NCI-H2227 (cell line): Measurements from ENCODE around the gene MPI.
A peak's percentile ranks its signal among the peaks of the same experiment; 100 is the strongest.
"Not testable (repeated sequence)": the region's sequence is repeated elsewhere in the genome, so short reads cannot be mapped to it uniquely, and the experiment has no call there.

ENCODE experiments used
- DNase-seq: peaks from one replicate; lab custom pipeline; 2025; ENCODE audit not compliant: unreplicated experiment; lab: John Stamatoyannopoulos, UW

The MPI gene

GRCh38 chr15:74863239-74864056, 26.4 kb upstream of the MPI start:
- DNase-seq: no peak

- DNase-seq: no peak
These were observed 25.5 kb upstream of the MPI start for GRCh38 chr15:74864296-74864695.

GRCh38 chr15:74865316-74865715, 24.5 kb upstream of the MPI start:
- DNase-seq: no peak

GRCh38 chr15:74866090-74866489, 23.8 kb upstream of the MPI start:
- no peak for DNase-seq

GRCh38 chr15:74867466-74868038, 22.3 kb upstream of the MPI start:
- no peak for DNase-seq

- DNase-seq: no peak
These were observed 21.8 kb upstream of the MPI start for GRCh38 chr15:74868059-74868458.

- DNase-seq: no peak
These were observed 20.5 kb upstream of the MPI start for GRCh38 chr15:74869372-74869725.

- DNase-seq: no peak
These were observed 20.0 kb upstream of the MPI start for GRCh38 chr15:74869726-74870407.

- peak; percentile 23 for DNase-seq
These were observed 19.2 kb upstream of the MPI start for GRCh38 chr15:74870436-74871215.

- no peak for DNase-seq
These were observed 17.2 kb upstream of the MPI start for GRCh38 chr15:74872702-74873035.

GRCh38 chr15:74873036-74873755, 16.6 kb upstream of the MPI start, which contains the start of gene SCAMP2:
TSS of gene SCAMP2 (minus strand) at chr15:74873365. CDS start at chr15:74873255, 110 bp downstream.
- DNase-seq: peak; percentile 92

- peak; percentile 29 for DNase-seq
These were observed 16.0 kb upstream of the MPI start for GRCh38 chr15:74873756-74874424.

- no peak for DNase-seq
These were observed 11.6 kb upstream of the MPI start for GRCh38 chr15:74878273-74878672.

- no peak for DNase-seq
These were observed 7.3 kb upstream of the MPI start for GRCh38 chr15:74882528-74882927.

GRCh38 chr15:74884428-74885223, 5.2 kb upstream of the MPI start:
- DNase-seq: no peak

GRCh38 chr15:74885461-74885860, 4.4 kb upstream of the MPI start:
- DNase-seq: no peak

- not testable (repeated sequence) for DNase-seq
These were observed 2.2 kb upstream of the MPI start for GRCh38 chr15:74887537-74888193.

- DNase-seq: no peak
These were observed 1.1 kb upstream of the MPI start for GRCh38 chr15:74888716-74889115.

- peak; percentile 30 for DNase-seq
These were observed 406 bp upstream of the MPI start for GRCh38 chr15:74889390-74889882.
